Esophagus squamous epithelium (tissue), 5 donors: ENCODE data around the gene AOPEP. TPM values are rescaled to one million over a fixed set of nuclear protein-coding genes. Genes with fewer than 3 reads are reported as not detected.

Experiments used
- DNase-seq: peaks from one replicate; lab custom pipeline; 2025; lab: John Stamatoyannopoulos, UW
- H3K27ac ChIP-seq, 4 donors: fragments of 200-600 bp; sonication (generic); one replicate each; pipeline ENCODE4 v1.5.1; 2016 to 2019; ENCODE audit warnings: mild to moderate bottlenecking in 1 of 4
- H3K27me3 ChIP-seq, 4 donors: fragments of 200-600 bp; sonication (generic); 1 replicate in 3 of 4; 2 replicates in 1 of 4; pipeline versions ENCODE4 v1.5.1 to v1.6.0; 2017 to 2021; ENCODE audit warnings: antibody characterized with exemption in 1 of 4
- H3K36me3 ChIP-seq, 3 donors: fragments of 200-600 bp; sonication (generic); one replicate each; pipeline ENCODE4 v1.5.1; 2016 to 2019
- H3K4me1 ChIP-seq, 3 donors: fragments of 200-600 bp; sonication (generic); one replicate each; pipeline ENCODE4 v1.5.1; 2017 to 2019
- H3K4me3 ChIP-seq, 4 donors: fragments of 200-600 bp; sonication (generic); 1 replicate in 3 of 4; 2 replicates in 1 of 4; pipeline ENCODE4 v1.5.1; 2016 to 2019; ENCODE audit warnings: mild to moderate bottlenecking in 2 of 4, moderate library complexity in 1 of 4
- H3K9me3 ChIP-seq, 3 donors: fragments of 200-600 bp; sonication (generic); one replicate each; pipeline ENCODE4 v1.5.1; 2016 to 2019
- POLR2A ChIP-seq, 4 donors: fragments of 450-650 bp; IDR thresholded peaks; one replicate each; pipeline ENCODE4 v1.6.1; 2017; ENCODE audit warnings: antibody characterized with exemption in 4 of 4, mild to moderate bottlenecking in 4 of 4, moderate library complexity in 3 of 4
- WGBS, 2 donors: methylation state at CpG; one replicate each; pipeline ENCODE4 v1.1.5; 2018; 5-methylcytosine and 5-hydroxymethylcytosine counted together
- intact Hi-C: fragments of 100-400 bp; cut with DNase I; formaldehyde crosslinking; loops from one replicate; pipeline ENCODE4 v1.15.0; 2022
- total RNA-seq, 4 donors: library from RNA; depleted of rRNA; stranded (reverse); fragments of >200 nt; gene quantifications; one replicate each; pipeline ENCODE4 v1.1.0, GENCODE V29; 2016
- TF ChIP-seq, protein P1 (sequence below), 6 experiments: fragments of 450-650 bp in 4 of 6; fragments of 200-600 bp in 2 of 6; sonication (generic) in 2 of 6; IDR thresholded peaks; one replicate each; pipeline ENCODE4 v1.5.1; 2016 to 2019; ENCODE audit warnings: antibody characterized with exemption in 6 of 6, mild to moderate bottlenecking in 4 of 6, moderate library complexity in 4 of 6
- donor health status: DM: yes; HTN: yes; CAD: no.

AOPEP gene
- total RNA-seq, 4 donors from 2014 or later = 101 to 300 (median 115) TPM

DNA sequence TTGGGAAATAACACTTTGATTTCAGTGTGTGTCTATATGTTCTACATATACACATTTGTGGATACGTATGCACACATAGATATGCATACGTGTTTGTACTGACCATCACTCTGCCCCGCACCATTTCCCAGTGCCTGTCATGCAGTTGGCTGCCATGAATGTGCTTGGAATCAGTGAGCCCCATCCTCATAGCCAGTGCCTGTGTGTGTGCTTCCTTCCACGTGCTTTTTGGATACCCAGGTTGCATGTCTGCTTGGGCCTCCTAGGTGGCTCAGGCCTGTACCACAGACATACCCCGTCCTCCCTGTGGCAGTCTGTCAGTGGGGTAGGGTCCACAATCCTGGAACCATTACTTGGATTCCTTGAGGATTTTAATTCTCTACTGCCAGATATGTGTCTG, 347.4 kb downstream of the AOPEP start:
- TF ChIP-seq, protein P1, sequence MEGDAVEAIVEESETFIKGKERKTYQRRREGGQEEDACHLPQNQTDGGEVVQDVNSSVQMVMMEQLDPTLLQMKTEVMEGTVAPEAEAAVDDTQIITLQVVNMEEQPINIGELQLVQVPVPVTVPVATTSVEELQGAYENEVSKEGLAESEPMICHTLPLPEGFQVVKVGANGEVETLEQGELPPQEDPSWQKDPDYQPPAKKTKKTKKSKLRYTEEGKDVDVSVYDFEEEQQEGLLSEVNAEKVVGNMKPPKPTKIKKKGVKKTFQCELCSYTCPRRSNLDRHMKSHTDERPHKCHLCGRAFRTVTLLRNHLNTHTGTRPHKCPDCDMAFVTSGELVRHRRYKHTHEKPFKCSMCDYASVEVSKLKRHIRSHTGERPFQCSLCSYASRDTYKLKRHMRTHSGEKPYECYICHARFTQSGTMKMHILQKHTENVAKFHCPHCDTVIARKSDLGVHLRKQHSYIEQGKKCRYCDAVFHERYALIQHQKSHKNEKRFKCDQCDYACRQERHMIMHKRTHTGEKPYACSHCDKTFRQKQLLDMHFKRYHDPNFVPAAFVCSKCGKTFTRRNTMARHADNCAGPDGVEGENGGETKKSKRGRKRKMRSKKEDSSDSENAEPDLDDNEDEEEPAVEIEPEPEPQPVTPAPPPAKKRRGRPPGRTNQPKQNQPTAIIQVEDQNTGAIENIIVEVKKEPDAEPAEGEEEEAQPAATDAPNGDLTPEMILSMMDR (IDR thresholded peaks at IDR 0.05) = no peak
- no peak for TF ChIP-seq POLR2A (IDR thresholded peaks at IDR 0.05)
- no peak for DNase-seq
- H3K9me3 ChIP-seq = no peaks in the 10 kb centered on the region
- peaks cover 0 to 95% (median 8%) of the 10 kb centered on the region in 3 donors for H3K36me3 ChIP-seq
- peak overlapping the region; percentile 61 to 97 (median 78) for H3K27ac ChIP-seq
- WGBS, 2 donors = 60 to 69% methylated on average over 5 of the region's 5 CpGs
- H3K27me3 ChIP-seq = no peaks in the 10 kb centered on the region
- intact Hi-C loops = no loop called here
- peaks cover 28 to 100% (median 97%) of the 10 kb centered on the region in 3 donors for H3K4me1 ChIP-seq
- peak overlapping the region in 1 of 4 donors; percentile 11 for H3K4me3 ChIP-seq

DNA sequence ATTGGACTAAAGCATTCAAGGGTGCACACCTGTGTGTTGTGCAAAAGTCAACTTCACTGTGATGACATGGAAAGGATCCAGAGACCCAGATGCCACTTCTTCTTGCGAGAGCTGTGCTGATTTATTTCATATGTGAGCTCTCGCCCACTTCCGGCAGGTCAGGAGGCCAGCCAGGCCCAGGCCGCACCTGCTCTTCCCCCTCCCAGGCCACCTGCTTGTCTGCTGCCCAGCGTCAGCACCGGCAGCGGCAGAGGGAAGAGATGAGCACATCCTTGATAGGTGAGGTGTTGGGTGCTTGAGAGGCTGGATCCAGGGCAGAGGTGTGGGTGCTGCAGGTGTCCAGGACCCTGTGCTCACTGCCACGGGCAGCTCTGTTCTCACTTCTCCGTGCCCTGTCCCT, 348.1 kb downstream of the AOPEP start:
- H3K27ac ChIP-seq = peak overlapping the region; percentile 61 to 97 (median 78)
- no peaks in the 10 kb centered on the region for H3K9me3 ChIP-seq
- H3K27me3 ChIP-seq = no peaks in the 10 kb centered on the region
- peaks cover 33 to 100% (median 97%) of the 10 kb centered on the region in 3 donors for H3K4me1 ChIP-seq
- intact Hi-C loops = no loop called here
- TF ChIP-seq, protein P1 (IDR thresholded peaks at IDR 0.05) = no peak
- no peak for TF ChIP-seq POLR2A (IDR thresholded peaks at IDR 0.05)
- no peak for DNase-seq
- peak overlapping the region in 1 of 4 donors; percentile 20 for H3K4me3 ChIP-seq
- peaks cover 0 to 93% (median 8%) of the 10 kb centered on the region in 3 donors for H3K36me3 ChIP-seq
- WGBS, 2 donors = 51 to 54% methylated on average over 8 to 9 of the region's 9 CpGs

DNA sequence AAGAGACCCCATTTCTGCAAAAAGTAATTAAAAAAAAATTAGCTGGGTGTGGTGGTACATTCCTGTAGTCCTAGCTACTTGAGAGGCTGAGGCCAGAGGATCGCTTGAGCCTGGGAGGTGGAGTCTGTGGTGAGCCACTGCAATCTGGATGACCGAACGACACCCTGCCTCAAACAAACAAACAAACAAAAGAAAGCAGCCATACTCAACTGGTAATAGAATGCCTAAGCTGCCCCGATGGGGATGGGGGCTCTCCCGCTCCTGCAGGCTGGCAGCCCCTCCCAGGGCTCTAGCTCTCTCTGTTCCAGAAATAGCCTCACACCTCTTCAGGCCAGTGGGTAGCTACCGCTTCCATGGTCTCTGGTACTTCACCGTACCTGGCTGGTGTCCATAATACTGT, 349.2 kb downstream of the AOPEP start:
- TF ChIP-seq, protein P1 (IDR thresholded peaks at IDR 0.05) = no peak
- no peak for TF ChIP-seq POLR2A (IDR thresholded peaks at IDR 0.05)
- intact Hi-C loops = no loop called here
- DNase-seq = no peak
- peak overlapping the region; percentile 66 to 97 (median 88) for H3K27ac ChIP-seq
- no peaks in the 10 kb centered on the region for H3K27me3 ChIP-seq
- peaks cover 0 to 91% (median 8%) of the 10 kb centered on the region in 3 donors for H3K36me3 ChIP-seq
- peaks cover 27 to 100% (median 97%) of the 10 kb centered on the region in 3 donors for H3K4me1 ChIP-seq
- no peaks in the 10 kb centered on the region for H3K9me3 ChIP-seq
- no peak overlapping the region for H3K4me3 ChIP-seq
- WGBS, 2 donors = 44 to 57% methylated on average over 7 of the region's 7 CpGs

DNA sequence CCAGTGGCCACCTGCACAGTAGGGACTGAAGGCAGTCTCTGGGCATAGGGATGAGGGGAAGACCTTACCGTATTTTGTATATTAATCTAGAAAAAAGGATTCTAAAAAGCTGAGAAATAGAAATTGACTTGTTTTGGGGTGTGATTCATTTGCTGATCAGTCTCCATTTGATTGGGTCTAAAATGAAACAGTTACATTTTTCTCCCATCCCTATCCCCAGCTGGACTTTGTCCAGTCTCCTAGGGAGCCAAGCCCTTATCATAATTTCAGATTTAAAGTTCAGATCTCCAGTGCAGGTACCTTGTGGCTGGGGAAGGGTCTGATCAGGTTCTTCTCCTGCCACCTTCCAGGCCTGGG, 350.2 kb downstream of the AOPEP start:
- peaks cover 28 to 100% (median 98%) of the 10 kb centered on the region in 3 donors for H3K4me1 ChIP-seq
- intact Hi-C loops = no loop called here
- WGBS, 2 donors = 37 to 48% methylated on average over 1 of the region's 1 CpG
- H3K27me3 ChIP-seq = no peaks in the 10 kb centered on the region
- no peak for TF ChIP-seq POLR2A (IDR thresholded peaks at IDR 0.05)
- TF ChIP-seq, protein P1 (IDR thresholded peaks at IDR 0.05) = no peak
- H3K4me3 ChIP-seq = peak overlapping the region in 1 of 4 donors; percentile 34
- peak overlapping the region; percentile 87 to 97 (median 89) for H3K27ac ChIP-seq
- H3K9me3 ChIP-seq = no peaks in the 10 kb centered on the region
- no peak for DNase-seq
- H3K36me3 ChIP-seq = peaks cover 0 to 91% (median 4%) of the 10 kb centered on the region in 3 donors

DNA sequence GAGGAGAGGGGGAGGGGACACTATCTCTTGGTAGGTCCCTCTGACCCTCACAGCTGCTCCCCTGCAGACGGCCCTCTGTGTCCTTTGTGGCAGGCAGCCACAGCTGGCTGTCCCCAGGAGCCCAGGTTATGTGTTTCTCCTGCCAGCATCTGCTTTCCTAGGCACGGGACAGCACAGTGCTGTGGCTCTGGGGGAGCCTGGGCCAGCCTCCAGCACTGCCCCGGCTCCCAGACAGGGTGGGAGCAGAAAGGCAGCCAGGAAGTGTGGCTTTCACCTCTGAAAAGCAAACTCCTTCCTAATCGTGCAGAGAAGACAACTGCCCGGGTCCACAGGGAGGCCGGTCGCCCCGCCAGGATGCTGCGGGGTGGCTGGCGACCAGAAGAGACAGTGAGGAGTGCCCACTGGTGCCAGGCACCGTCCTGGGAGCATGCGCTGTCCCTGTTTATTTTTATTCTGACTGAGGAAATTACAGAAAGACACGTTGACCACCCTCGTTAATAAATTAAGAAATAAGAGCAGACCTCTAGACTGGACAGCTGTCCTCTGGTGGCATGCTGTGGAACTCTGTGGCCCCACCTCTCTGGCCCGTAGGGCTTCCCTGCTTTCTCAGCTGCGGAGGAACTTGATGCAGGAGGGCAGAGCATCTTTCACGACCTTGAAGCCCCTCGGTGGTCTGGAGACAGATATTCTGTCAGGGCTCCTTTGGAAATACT, 350.7 kb downstream of the AOPEP start:
- Histone ChIP-seq H3K27ac (peak overlapping the region; percentile 87 to 97 (median 89)), H3K9me3 (no peaks in the 10 kb centered on the region), H3K4me3 (peak overlapping the region in 3 of 4 donors; percentile 0 to 34 (median 1)), H3K36me3 (peaks cover 0 to 91% (median 3%) of the 10 kb centered on the region in 3 donors), H3K4me1 (peaks cover 33 to 100% (median 98%) of the 10 kb centered on the region in 3 donors), H3K27me3 (no peaks in the 10 kb centered on the region)
- DNase-seq = no peak
- TF ChIP-seq POLR2A (IDR thresholded peaks at IDR 0.05) = no peak
- TF ChIP-seq, protein P1 (IDR thresholded peaks at IDR 0.05) = peak in 1 of 6 experiments; percentile 17
- intact Hi-C loops = no loop called here
- 25 to 50% methylated on average over 8 to 9 of the region's 18 CpGs for WGBS, 2 donors
